ENCODE data around the gene TLR1.

The TLR1 gene, protein sequence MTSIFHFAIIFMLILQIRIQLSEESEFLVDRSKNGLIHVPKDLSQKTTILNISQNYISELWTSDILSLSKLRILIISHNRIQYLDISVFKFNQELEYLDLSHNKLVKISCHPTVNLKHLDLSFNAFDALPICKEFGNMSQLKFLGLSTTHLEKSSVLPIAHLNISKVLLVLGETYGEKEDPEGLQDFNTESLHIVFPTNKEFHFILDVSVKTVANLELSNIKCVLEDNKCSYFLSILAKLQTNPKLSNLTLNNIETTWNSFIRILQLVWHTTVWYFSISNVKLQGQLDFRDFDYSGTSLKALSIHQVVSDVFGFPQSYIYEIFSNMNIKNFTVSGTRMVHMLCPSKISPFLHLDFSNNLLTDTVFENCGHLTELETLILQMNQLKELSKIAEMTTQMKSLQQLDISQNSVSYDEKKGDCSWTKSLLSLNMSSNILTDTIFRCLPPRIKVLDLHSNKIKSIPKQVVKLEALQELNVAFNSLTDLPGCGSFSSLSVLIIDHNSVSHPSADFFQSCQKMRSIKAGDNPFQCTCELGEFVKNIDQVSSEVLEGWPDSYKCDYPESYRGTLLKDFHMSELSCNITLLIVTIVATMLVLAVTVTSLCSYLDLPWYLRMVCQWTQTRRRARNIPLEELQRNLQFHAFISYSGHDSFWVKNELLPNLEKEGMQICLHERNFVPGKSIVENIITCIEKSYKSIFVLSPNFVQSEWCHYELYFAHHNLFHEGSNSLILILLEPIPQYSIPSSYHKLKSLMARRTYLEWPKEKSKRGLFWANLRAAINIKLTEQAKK

DNA sequence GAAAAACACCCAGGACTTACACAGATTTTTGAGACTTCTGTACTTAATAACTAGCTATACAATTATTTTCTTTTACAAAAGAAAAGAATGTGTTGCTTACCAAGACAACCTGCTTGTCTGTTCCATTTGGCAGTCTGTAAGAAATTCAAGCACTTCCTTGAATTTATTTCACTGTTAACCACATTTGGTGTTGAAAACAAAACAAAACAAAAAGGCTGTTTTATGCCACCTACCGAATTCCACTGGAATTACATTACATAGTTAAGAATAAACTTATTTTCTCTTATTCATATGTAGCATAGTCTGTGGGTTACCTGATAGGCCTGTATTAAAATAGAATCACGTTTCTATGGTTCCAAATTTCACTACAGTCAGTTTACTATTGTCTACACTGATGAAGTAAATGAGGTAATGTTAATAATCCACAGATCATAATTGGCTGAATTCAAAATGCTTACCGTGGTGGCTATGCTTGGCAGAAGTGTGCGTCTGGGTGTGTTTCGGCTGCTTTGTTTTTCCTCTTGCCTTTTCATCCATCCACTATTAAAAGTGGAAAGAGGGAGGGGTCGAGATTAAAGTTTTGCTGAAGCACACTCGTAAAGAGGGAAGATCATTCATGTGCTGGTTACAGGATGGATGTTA lies at the start of gene TLR1:
Gene TLR1, minus strand, starts transcription at position 138 of the 642 bp plus-strand sequence. CDS start 5,960 bp downstream, outside the sequence.
- TF ChIP-seq CTCF (IDR thresholded peaks at IDR 0.05; ENCODE audit: low read length) (peak; percentile 54), EZH2 (IDR thresholded peaks at IDR 0.05; ENCODE audit: borderline replicate concordance, low read length) (no peak)
- Histone ChIP-seq H2AFZ (ENCODE audit: low read length) (no peak within 1 kb of the TSS), H3K9ac (ENCODE audit: low read length) (peak within 1 kb of the TSS; percentile 83), H3K9me2 (ENCODE audit: low read depth, low read length) (no peaks in the 10 kb centered on the region), H3K79me2 (ENCODE audit: insufficient read depth, low read length) (no peaks in the 10 kb centered on the region), H3K27me3 (ENCODE audit: insufficient read depth, low read length) (no peaks in the 10 kb centered on the region), H3K27ac (ENCODE audit: low read depth, low read length, poor library complexity, severe bottlenecking) (peak within 1 kb of the TSS; percentile 95), H3K36me3 (ENCODE audit: insufficient read depth, low read length) (peaks cover 41% of the 10 kb centered on the region), H4K20me1 (ENCODE audit: insufficient read depth, low read length) (no peaks in the 10 kb centered on the region), H3K4me3 (ENCODE audit: low read depth, low read length, poor library complexity, severe bottlenecking) (peak within 1 kb of the TSS; percentile 61), H3K4me2 (ENCODE audit: low read length) (peak within 1 kb of the TSS; percentile 81), H3F3A (ENCODE audit: insufficient read depth, low read length) (no peaks in the 10 kb centered on the region), H3K9me3 (ENCODE audit: low read length) (peaks cover 24% of the 10 kb centered on the region), H3K4me1 (ENCODE audit: insufficient read depth, low read length, severe bottlenecking) (peaks cover 29% of the 10 kb centered on the region)

- H3F3A ChIP-seq (ENCODE audit: insufficient read depth, low read length), result no peaks in the 10 kb centered on the region
- no peak overlapping the region for H3K27ac ChIP-seq (ENCODE audit: low read depth, low read length, poor library complexity, severe bottlenecking)
- H3K4me1 ChIP-seq (ENCODE audit: insufficient read depth, low read length, severe bottlenecking), result peaks cover 5% of the 10 kb centered on the region
- peaks cover 4% of the 10 kb centered on the region for H3K79me2 ChIP-seq (ENCODE audit: insufficient read depth, low read length)
- H3K4me2 ChIP-seq (ENCODE audit: low read length), result no peak overlapping the region
- H3K9ac ChIP-seq (ENCODE audit: low read length), result no peak overlapping the region
- H3K36me3 ChIP-seq (ENCODE audit: insufficient read depth, low read length), result peaks cover 28% of the 10 kb centered on the region
- no peak overlapping the region for H2AFZ ChIP-seq (ENCODE audit: low read length)
- TF ChIP-seq CTCF (IDR thresholded peaks at IDR 0.05; ENCODE audit: low read length) (no peak), EZH2 (IDR thresholded peaks at IDR 0.05; ENCODE audit: borderline replicate concordance, low read length) (no peak)
- no peaks in the 10 kb centered on the region for H3K9me2 ChIP-seq (ENCODE audit: low read depth, low read length)
- H3K27me3 ChIP-seq (ENCODE audit: insufficient read depth, low read length), result no peaks in the 10 kb centered on the region
- no peaks in the 10 kb centered on the region for H3K9me3 ChIP-seq (ENCODE audit: low read length)
- H3K4me3 ChIP-seq (ENCODE audit: low read depth, low read length, poor library complexity, severe bottlenecking), result no peak overlapping the region
- no peaks in the 10 kb centered on the region for H4K20me1 ChIP-seq (ENCODE audit: insufficient read depth, low read length)
These were observed 41.4 kb upstream of the TLR1 start for GRCh38 chr4:38846015-38846414.

DNA sequence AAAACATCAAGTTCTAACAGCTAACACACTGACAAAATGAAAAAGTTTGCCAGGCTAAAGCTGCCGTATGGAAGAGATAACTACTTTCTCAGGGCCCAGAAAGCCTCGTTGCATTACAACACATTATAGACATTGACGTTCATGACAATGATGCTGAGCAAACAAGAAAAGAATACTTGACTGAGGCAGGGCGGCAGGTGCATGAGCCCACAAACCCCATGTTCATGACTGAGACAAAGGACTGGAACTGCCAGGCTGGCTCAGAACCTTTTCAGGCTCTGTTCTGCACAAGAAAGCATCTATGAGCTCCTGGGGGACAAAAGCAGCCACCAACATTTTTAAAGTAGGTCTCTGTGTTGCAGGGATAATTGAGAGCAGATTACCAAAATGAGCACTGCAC lies 38.4 kb upstream of the TLR1 start:
- H3K9ac ChIP-seq (ENCODE audit: low read length), result no peak overlapping the region
- peaks cover 4% of the 10 kb centered on the region for H3K79me2 ChIP-seq (ENCODE audit: insufficient read depth, low read length)
- TF ChIP-seq EZH2 (IDR thresholded peaks at IDR 0.05; ENCODE audit: borderline replicate concordance, low read length), result no peak
- TF ChIP-seq CTCF (IDR thresholded peaks at IDR 0.05; ENCODE audit: low read length), result no peak
- no peak overlapping the region for H3K4me2 ChIP-seq (ENCODE audit: low read length)
- no peaks in the 10 kb centered on the region for H3K9me2 ChIP-seq (ENCODE audit: low read depth, low read length)
- H3K9me3 ChIP-seq (ENCODE audit: low read length), result 0 out of 2 replicates have a peak, but pooled peaks cover under 1% of the 10 kb centered on the region
- no peaks in the 10 kb centered on the region for H4K20me1 ChIP-seq (ENCODE audit: insufficient read depth, low read length)
- H3K27ac ChIP-seq (ENCODE audit: low read depth, low read length, poor library complexity, severe bottlenecking), result no peak overlapping the region
- H3K36me3 ChIP-seq (ENCODE audit: insufficient read depth, low read length), result peaks cover 36% of the 10 kb centered on the region
- no peaks in the 10 kb centered on the region for H3F3A ChIP-seq (ENCODE audit: insufficient read depth, low read length)
- H2AFZ ChIP-seq (ENCODE audit: low read length), result no peak overlapping the region
- H3K27me3 ChIP-seq (ENCODE audit: insufficient read depth, low read length), result no peaks in the 10 kb centered on the region
- peaks cover 5% of the 10 kb centered on the region for H3K4me1 ChIP-seq (ENCODE audit: insufficient read depth, low read length, severe bottlenecking)
- no peak overlapping the region for H3K4me3 ChIP-seq (ENCODE audit: low read depth, low read length, poor library complexity, severe bottlenecking)

Data from OCI-LY1 (cell line).